IMR-90 (cell line): ENCODE measurements around the gene GIMAP4. TPM values are rescaled to one million over a fixed set of nuclear protein-coding genes. Genes with fewer than 3 reads are reported as not detected.

Source experiments
- ATAC-seq: fragments of 200-7000 bp; cut with Tn5 transposase; 2 replicates; pipeline ENCODE4 v1.9.1; 2020; ENCODE audit warnings: low read depth, mild to moderate bottlenecking, moderate library complexity
- Bru-seq: library from RNA; stranded (reverse); fragments of 400-500 nt; gene quantifications from one replicate; lab custom pipeline; 2021; lab: Mats Ljungman, UMichigan
- BruChase-seq, 2 experiments: library from RNA; stranded (reverse); fragments of 400-500 nt; gene quantifications; one replicate each; lab custom pipeline; 2021; lab: Mats Ljungman, UMichigan
- BruUV-seq: library from RNA; stranded (reverse); fragments of 400-500 nt; replicated peaks from 2 replicates; lab custom pipeline; 2021; lab: Mats Ljungman, UMichigan
- CTCF ChIA-PET: fragments of 300-600 bp; formaldehyde crosslinking; extraction: SDS; loops from one replicate; lab custom pipeline; 2021; ENCODE audit warnings: antibody characterized with exemption; lab: Yijun Ruan, JAX
- POLR2A ChIA-PET: fragments of 300-600 bp; sonication (Branson Sonifier 250); formaldehyde crosslinking; loops from one replicate; lab custom pipeline; 2022; ENCODE audit warnings: antibody characterized with exemption; ENCODE audit not compliant: unreplicated experiment; lab: Charles Lee
- DNase-seq: peaks from one replicate; pipeline ENCODE4 v3.0.0; 2013
- H2AFZ ChIP-seq: replicated peaks from 2 replicates; pipeline ENCODE3; 2013; ENCODE audit warnings: low read length, mild to moderate bottlenecking; ENCODE audit not compliant: poor library complexity
- H2AK5ac ChIP-seq: 2 replicates; pipeline ENCODE4 v1.6.1; 2013; ENCODE audit warnings: low read depth, low read length, inconsistent platforms
- H2AK9ac ChIP-seq: replicated peaks from 2 replicates; pipeline ENCODE3; 2013; ENCODE audit warnings: mild to moderate bottlenecking, low read depth, low read length, moderate library complexity; ENCODE audit not compliant: poor library complexity
- H2BK120ac ChIP-seq: 2 replicates; pipeline ENCODE4 v1.6.1; 2013; ENCODE audit warnings: low read depth, low read length, inconsistent platforms
- H2BK15ac ChIP-seq: 3 replicates; pipeline ENCODE4 v1.6.1; 2013; ENCODE audit warnings: low read depth, low read length, inconsistent platforms
- H2BK20ac ChIP-seq: 2 replicates; pipeline ENCODE4 v1.6.1; 2013; ENCODE audit warnings: low read depth, mild to moderate bottlenecking, inconsistent platforms, low read length, moderate library complexity
- H2BK5ac ChIP-seq: 2 replicates; pipeline ENCODE4 v1.6.1; 2013; ENCODE audit warnings: mild to moderate bottlenecking, low read depth, low read length, inconsistent platforms; ENCODE audit not compliant: poor library complexity, severe bottlenecking
- H3K14ac ChIP-seq: replicated peaks from 2 replicates; pipeline ENCODE4 v1.6.1; 2013; ENCODE audit warnings: low read depth, low read length, inconsistent platforms
- H3K18ac ChIP-seq: 2 replicates; pipeline ENCODE4 v1.6.1; 2013; ENCODE audit warnings: low read depth, low read length, control low read depth
- H3K23ac ChIP-seq: 2 replicates; pipeline ENCODE4 v1.6.1; 2013; ENCODE audit warnings: low read depth, low read length, inconsistent platforms
- H3K27ac ChIP-seq: 2 replicates; pipeline ENCODE4 v1.5.1; 2013; ENCODE audit warnings: mild to moderate bottlenecking, control low read depth, low read length; ENCODE audit not compliant: insufficient read depth
- H3K27me3 ChIP-seq: 2 replicates; pipeline ENCODE4 v1.6.1; 2013; ENCODE audit warnings: low read length; ENCODE audit not compliant: control insufficient read depth, insufficient read depth
- H3K36me3 ChIP-seq: 2 replicates; pipeline ENCODE4 v1.6.1; 2013; ENCODE audit warnings: low read length, mixed read lengths; ENCODE audit not compliant: control insufficient read depth, insufficient read depth
- H3K4ac ChIP-seq: 2 replicates; pipeline ENCODE4 v1.6.1; 2013; ENCODE audit warnings: low read depth, low read length, inconsistent platforms
- H3K4me1 ChIP-seq: 2 replicates; pipeline ENCODE4 v1.6.1; 2013; ENCODE audit warnings: low read length, mixed read lengths; ENCODE audit not compliant: control insufficient read depth, insufficient read depth
- H3K4me2 ChIP-seq: 2 replicates; pipeline ENCODE4 v1.6.1; 2013; ENCODE audit warnings: low read depth, mild to moderate bottlenecking, control low read depth, low read length, moderate library complexity
- H3K4me3 ChIP-seq: 2 replicates; pipeline ENCODE4 v1.5.1; 2013; ENCODE audit warnings: low read depth, mild to moderate bottlenecking, control low read depth, low read length, moderate library complexity; ENCODE audit not compliant: insufficient read depth
- H3K56ac ChIP-seq: 2 replicates; pipeline ENCODE4 v1.6.1; 2013; ENCODE audit warnings: low read length, inconsistent platforms; ENCODE audit not compliant: insufficient read depth; ENCODE audit errors: extremely low read depth
- H3K79me1 ChIP-seq, 2 experiments: 2 replicates each; pipeline ENCODE4 v1.6.1; 2013; ENCODE audit warnings: low read length in 2 of 2, inconsistent platforms in 1 of 2, low read depth in 1 of 2
- H3K9ac ChIP-seq: 2 replicates; pipeline ENCODE4 v1.6.1; 2013; ENCODE audit warnings: low read depth, low read length, control low read depth
- H3K9me1 ChIP-seq: 2 replicates; pipeline ENCODE4 v1.6.1; 2013; ENCODE audit warnings: low read length, inconsistent platforms; ENCODE audit not compliant: insufficient read depth
- H3K9me3 ChIP-seq: 2 replicates; pipeline ENCODE4 v1.6.1; 2013; ENCODE audit warnings: low read length; ENCODE audit not compliant: control insufficient read depth, insufficient read depth
- H4K20me1 ChIP-seq: 2 replicates; pipeline ENCODE4 v1.6.1; 2013; ENCODE audit warnings: low read length, inconsistent platforms; ENCODE audit not compliant: insufficient read depth
- H4K5ac ChIP-seq: 2 replicates; pipeline ENCODE4 v1.6.1; 2013; ENCODE audit warnings: mild to moderate bottlenecking, low read depth, low read length, control low read depth
- H4K8ac ChIP-seq, 2 experiments: 2 replicates each; pipeline ENCODE4 v1.6.1; 2013; ENCODE audit warnings: low read depth in 2 of 2, low read length in 2 of 2, control low read depth in 1 of 2, inconsistent platforms in 1 of 2
- H4K91ac ChIP-seq: 2 replicates; pipeline ENCODE4 v1.6.1; 2013; ENCODE audit warnings: low read depth, low read length, inconsistent platforms; ENCODE audit not compliant: insufficient read depth
- BHLHE40 ChIP-seq: fragments of 150-350 bp; IDR thresholded peaks from 2 replicates; pipeline ENCODE4 v1.6.1; 2016; ENCODE audit warnings: mild to moderate bottlenecking, low read depth, low read length
- CEBPB ChIP-seq: IDR thresholded peaks from 2 replicates; pipeline ENCODE4 v1.6.1; 2012; ENCODE audit warnings: low read depth, low read length, improper control_type of control experiment
- CHD1 ChIP-seq: IDR thresholded peaks from 2 replicates; pipeline ENCODE4 v1.6.1; 2012; ENCODE audit warnings: low read depth, low read length, improper control_type of control experiment
- CTCF ChIP-seq: conservative IDR thresholded peaks from 2 replicates; pipeline ENCODE4 v1.5.1; 2012; ENCODE audit warnings: mild to moderate bottlenecking, low read depth, low read length, improper control_type of control experiment
- ELK1 ChIP-seq: fragments of 150-350 bp; IDR thresholded peaks from 2 replicates; pipeline ENCODE4 v1.6.1; 2016; ENCODE audit warnings: low read depth, mild to moderate bottlenecking, low read length, moderate library complexity, borderline replicate concordance
- FOS ChIP-seq: fragments of 150-350 bp; IDR thresholded peaks from 2 replicates; pipeline ENCODE4 v1.6.1; 2016; ENCODE audit warnings: low read depth, low read length
- MAFK ChIP-seq: IDR thresholded peaks from 2 replicates; pipeline ENCODE4 v1.6.1; 2012; ENCODE audit warnings: low read depth, low read length, improper control_type of control experiment
- MAZ ChIP-seq: IDR thresholded peaks from 2 replicates; pipeline ENCODE4 v1.6.1; 2012; ENCODE audit warnings: low read depth, mild to moderate bottlenecking, low read length, improper control_type of control experiment, moderate library complexity, borderline replicate concordance
- MXI1 ChIP-seq: IDR thresholded peaks from 2 replicates; pipeline ENCODE4 v1.6.1; 2012; ENCODE audit warnings: low read depth, mild to moderate bottlenecking, low read length, moderate library complexity, borderline replicate concordance
- NFE2L2 ChIP-seq: fragments of 150-350 bp; IDR thresholded peaks from 2 replicates; pipeline ENCODE4 v1.6.1; 2016; ENCODE audit warnings: low read depth, mild to moderate bottlenecking, low read length
- POLR2A ChIP-seq: IDR thresholded peaks from 2 replicates; pipeline ENCODE4 v1.6.1; 2012; ENCODE audit warnings: mild to moderate bottlenecking, low read depth, low read length
- RAD21 ChIP-seq: IDR thresholded peaks from 2 replicates; pipeline ENCODE4 v1.6.1; 2012; ENCODE audit warnings: low read length, improper control_type of control experiment
- RCOR1 ChIP-seq: IDR thresholded peaks from 2 replicates; pipeline ENCODE4 v1.6.1; 2012; ENCODE audit warnings: mild to moderate bottlenecking, low read length, improper control_type of control experiment; ENCODE audit not compliant: insufficient replicate concordance
- RFX5 ChIP-seq: IDR thresholded peaks from 2 replicates; pipeline ENCODE4 v1.8.0; 2012; ENCODE audit warnings: low read depth, mild to moderate bottlenecking, low read length, moderate library complexity
- SMC3 ChIP-seq: fragments of 150-350 bp; IDR thresholded peaks from 2 replicates; pipeline ENCODE4 v1.6.1; 2016; ENCODE audit warnings: low read depth, mild to moderate bottlenecking, antibody characterized with exemption, low read length, moderate library complexity
- USF2 ChIP-seq: fragments of 150-350 bp; IDR thresholded peaks from 2 replicates; pipeline ENCODE4 v1.6.1; 2017; ENCODE audit warnings: mild to moderate bottlenecking, antibody characterized with exemption, low read length, low read depth
- WGBS, 2 experiments: methylation state at CpG; one replicate each; pipeline versions ENCODE4 v1.1.5 to v1.1.7; 2013; ENCODE audit warnings: missing lambda C conversion rate in 2 of 2; ENCODE audit not compliant: insufficient read length in 1 of 2; ENCODE audit errors: extremely low coverage in 2 of 2; 5-methylcytosine and 5-hydroxymethylcytosine counted together
- dilution Hi-C: fragments of 300-500 bp; cut with HindIII; formaldehyde crosslinking; loops from one replicate; pipeline ENCODE4 v1.14.3; 2018; ENCODE audit warnings: low sequenced_read_pairs; ENCODE audit not compliant: unreplicated experiment
- in situ Hi-C: fragments of 300-500 bp; cut with MboI; formaldehyde crosslinking; loops from 3 replicates; pipeline ENCODE4 v1.14.3; 2019; ENCODE audit warnings: low sequenced_read_pairs, inconsistent platforms, mixed read lengths
- intact Hi-C: fragments of 100-400 bp; cut with micrococcal nuclease; formaldehyde crosslinking; loops from 2 replicates; pipeline ENCODE4 v1.10.0; 2022
- long read RNA-seq: library from polyadenylated mRNA; unstranded; transcript quantifications from one replicate; pipeline ENCODE4 v2.0.0, GENCODE V29; 2021; ENCODE audit not compliant: unreplicated experiment
- polyA plus RNA-seq, 3 experiments: library from polyadenylated mRNA; depleted of rRNA; stranded (reverse); fragments of >200 nt; gene quantifications; 2 replicates each; pipeline ENCODE4 v1.2.3, GENCODE V29; 2012; ENCODE audit warnings: low replicate concordance in 1 of 3
- total RNA-seq: library from RNA; depleted of rRNA; stranded (reverse); fragments of >200 nt; gene quantifications from 2 replicates; pipeline ENCODE4 v1.2.3, GENCODE V29; 2012; rRNA removed

The GIMAP4 gene
- total RNA-seq: not detected in 2 replicates
- not detected in 2 replicates for polyA plus RNA-seq (2012; rRNA removed)
- not detected in 2 replicates for polyA plus RNA-seq (2012; cell fraction: cytosol; rRNA removed)
- polyA plus RNA-seq (2012; cell fraction: nucleus; rRNA removed; ENCODE audit: low replicate concordance): not detected in 2 replicates
- not detected for Bru-seq, nascent RNA
- not detected for BruChase-seq, experiment 1, labeled RNA remaining after a 6-hour chase
- not detected for BruChase-seq, experiment 2, labeled RNA remaining after a 2-hour chase
- long read RNA-seq: 0 reads

- in situ Hi-C loops: no loop called here
- H3K18ac ChIP-seq: no peak within 1 kb of the TSS
- BruUV-seq: no TSS peak
- H3K27me3 ChIP-seq: no peaks in the 10 kb centered on the region
- H4K91ac ChIP-seq: no peak within 1 kb of the TSS
- H3K23ac ChIP-seq: no peak within 1 kb of the TSS
- no peaks in the 10 kb centered on the region for H3K36me3 ChIP-seq
- no peak within 1 kb of the TSS for H3K56ac ChIP-seq
- no peaks in the 10 kb centered on the region for H3K9me1 ChIP-seq
- dilution Hi-C loops: no loop called here
- H4K8ac ChIP-seq: no peak within 1 kb of the TSS
- H3K4me1 ChIP-seq: no peaks in the 10 kb centered on the region
- no peaks in the 10 kb centered on the region for H4K20me1 ChIP-seq
- no peak within 1 kb of the TSS for H2BK15ac ChIP-seq
- no peak within 1 kb of the TSS for H3K4me3 ChIP-seq
- TF ChIP-seq FOS (no peak), MAZ (no peak), BHLHE40 (no peak), RAD21 (no peak), NFE2L2 (no peak), CHD1 (no peak), CTCF (no peak), CEBPB (no peak), ELK1 (no peak), USF2 (no peak), RFX5 (no peak), POLR2A (no peak), MXI1 (no peak), MAFK (no peak), RCOR1 (no peak), SMC3 (no peak)
- DNase-seq: no peak
- no peak within 1 kb of the TSS for H3K27ac ChIP-seq
- ATAC-seq: no peak
- no peak within 1 kb of the TSS for H2AK5ac ChIP-seq
- no peak within 1 kb of the TSS for H3K14ac ChIP-seq
- WGBS, 2 experiments: no CpG with 5 or more reads among the region's 9 CpGs
- H2AK9ac ChIP-seq: no peak within 1 kb of the TSS
- H2BK5ac ChIP-seq: no peak within 1 kb of the TSS
- intact Hi-C loops: no loop called here
- H4K5ac ChIP-seq: no peak within 1 kb of the TSS
- ChIA-PET POLR2A (no interaction called here), CTCF (no interaction called here)
- no peak within 1 kb of the TSS for H3K4me2 ChIP-seq
- no peak within 1 kb of the TSS for H3K9ac ChIP-seq
- no peaks in the 10 kb centered on the region for H3K79me1 ChIP-seq
- peaks cover 29% of the 10 kb centered on the region for H3K9me3 ChIP-seq
- no peak within 1 kb of the TSS for H2AFZ ChIP-seq
- H3K4ac ChIP-seq: no peak within 1 kb of the TSS
- no peak within 1 kb of the TSS for H2BK20ac ChIP-seq
- no peak within 1 kb of the TSS for H2BK120ac ChIP-seq
These were observed at the start of gene GIMAP4 for GRCh38 chr7:150567169-150567568. Gene GIMAP4, plus strand, starts transcription at chr7:150567390. Its CDS starts 2,512 bp downstream, at chr7:150569902.
